Type B pancreatic cell (in vitro differentiated cells): ENCODE data around the gene LDLRAD4. TPM values are rescaled to one million over a fixed set of nuclear protein-coding genes. Genes with fewer than 3 reads are reported as not detected.

Source experiments
- DNase-seq: peaks from one replicate; pipeline ENCODE4 v3.0.0; 2021; ENCODE audit warnings: mixed read lengths; ENCODE audit not compliant: unreplicated experiment; ENCODE audit errors: extremely low spot score
- H3K27ac Mint-ChIP-seq: 2 replicates; pipeline ENCODE4 v1.8.0; 2021; ENCODE audit warnings: mild to moderate bottlenecking, mixed read lengths
- H3K27me3 Mint-ChIP-seq: 2 replicates; pipeline ENCODE4 v1.8.0; 2021; ENCODE audit warnings: mixed read lengths
- H3K36me3 Mint-ChIP-seq: 2 replicates; pipeline ENCODE4 v1.8.0; 2021; ENCODE audit warnings: mixed read lengths
- H3K4me1 Mint-ChIP-seq: one replicate; pipeline ENCODE4 v1.8.0; 2021; ENCODE audit warnings: mixed read lengths; ENCODE audit not compliant: unreplicated experiment
- H3K4me3 Mint-ChIP-seq: 2 replicates; pipeline ENCODE4 v1.8.0; 2021; ENCODE audit warnings: mild to moderate bottlenecking, mixed read lengths
- H3K9me3 Mint-ChIP-seq: 2 replicates; pipeline ENCODE4 v1.8.0; 2021; ENCODE audit warnings: mixed read lengths
- total RNA-seq: library from RNA; stranded (reverse); gene quantifications from 2 replicates; pipeline ENCODE4 v1.2.1, GENCODE V29; 2021; ENCODE audit warnings: low replicate concordance
- TF ChIP-seq, protein P1 (sequence below): fragments of 200-600 bp; sonication (generic); conservative IDR thresholded peaks from 2 replicates; pipeline ENCODE4 v1.5.0; 2021; ENCODE audit warnings: antibody characterized with exemption, mild to moderate bottlenecking

Gene LDLRAD4
- total RNA-seq, 1 donor from 2014 or later = 2.4 TPM

DNA sequence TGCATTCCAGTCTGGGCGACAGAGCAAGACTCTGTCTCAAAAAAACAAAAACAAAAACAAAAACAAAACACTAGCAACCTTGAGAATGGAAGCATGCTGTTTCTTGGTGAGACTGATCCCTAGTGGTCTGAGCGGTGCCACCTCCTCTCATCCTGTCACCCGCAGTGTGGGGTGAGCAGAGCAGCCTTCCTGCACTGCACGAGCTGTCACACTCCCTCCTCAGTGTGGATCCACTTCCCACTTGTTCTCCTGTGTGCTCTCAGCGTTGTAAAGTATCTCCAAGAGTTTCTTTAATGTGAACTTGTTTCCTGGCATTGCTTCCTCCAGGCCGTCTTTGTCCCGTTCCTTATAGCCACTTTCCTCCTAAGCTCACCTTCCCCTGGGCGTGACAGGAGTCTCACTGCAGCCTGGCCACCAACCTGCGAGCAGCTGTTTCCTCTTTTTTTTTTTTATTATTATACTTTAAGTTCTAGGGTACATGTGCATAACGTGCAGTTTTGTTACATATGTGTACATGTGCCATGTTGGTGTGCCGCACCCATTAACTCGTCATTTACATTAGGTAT, 287.3 kb downstream of the LDLRAD4 start:
- no peaks in the 10 kb centered on the region for H3K36me3 Mint-ChIP-seq
- TF ChIP-seq, protein P1, sequence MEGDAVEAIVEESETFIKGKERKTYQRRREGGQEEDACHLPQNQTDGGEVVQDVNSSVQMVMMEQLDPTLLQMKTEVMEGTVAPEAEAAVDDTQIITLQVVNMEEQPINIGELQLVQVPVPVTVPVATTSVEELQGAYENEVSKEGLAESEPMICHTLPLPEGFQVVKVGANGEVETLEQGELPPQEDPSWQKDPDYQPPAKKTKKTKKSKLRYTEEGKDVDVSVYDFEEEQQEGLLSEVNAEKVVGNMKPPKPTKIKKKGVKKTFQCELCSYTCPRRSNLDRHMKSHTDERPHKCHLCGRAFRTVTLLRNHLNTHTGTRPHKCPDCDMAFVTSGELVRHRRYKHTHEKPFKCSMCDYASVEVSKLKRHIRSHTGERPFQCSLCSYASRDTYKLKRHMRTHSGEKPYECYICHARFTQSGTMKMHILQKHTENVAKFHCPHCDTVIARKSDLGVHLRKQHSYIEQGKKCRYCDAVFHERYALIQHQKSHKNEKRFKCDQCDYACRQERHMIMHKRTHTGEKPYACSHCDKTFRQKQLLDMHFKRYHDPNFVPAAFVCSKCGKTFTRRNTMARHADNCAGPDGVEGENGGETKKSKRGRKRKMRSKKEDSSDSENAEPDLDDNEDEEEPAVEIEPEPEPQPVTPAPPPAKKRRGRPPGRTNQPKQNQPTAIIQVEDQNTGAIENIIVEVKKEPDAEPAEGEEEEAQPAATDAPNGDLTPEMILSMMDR = no peak
- H3K27ac Mint-ChIP-seq = no peak overlapping the region
- peaks cover 5% of the 10 kb centered on the region for H3K4me1 Mint-ChIP-seq
- H3K4me3 Mint-ChIP-seq = no peak overlapping the region
- DNase-seq = no peak
- no peaks in the 10 kb centered on the region for H3K9me3 Mint-ChIP-seq
- H3K27me3 Mint-ChIP-seq = peaks cover 34% of the 10 kb centered on the region

DNA sequence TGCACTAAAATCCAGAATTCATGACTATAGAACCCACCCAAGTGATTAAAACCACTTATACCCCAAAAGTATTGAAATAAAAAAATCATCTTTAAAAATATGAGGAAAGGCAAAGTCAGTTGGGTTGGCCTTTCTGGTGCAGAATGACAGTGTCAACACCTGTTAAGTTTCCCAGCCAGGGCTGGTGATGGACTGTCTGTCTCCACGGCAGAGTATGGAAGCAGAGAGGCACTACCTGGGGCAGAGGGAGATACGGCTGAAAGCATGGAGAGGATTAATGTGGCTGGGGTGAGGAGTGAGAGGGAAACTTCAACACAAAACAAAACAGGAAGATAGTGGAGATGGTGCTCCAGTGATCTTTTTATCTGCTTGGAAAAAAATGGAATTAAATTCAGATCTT, 292.0 kb downstream of the LDLRAD4 start:
- no peaks in the 10 kb centered on the region for H3K36me3 Mint-ChIP-seq
- no peak overlapping the region for H3K4me3 Mint-ChIP-seq
- H3K27me3 Mint-ChIP-seq = peaks cover 14% of the 10 kb centered on the region
- no peaks in the 10 kb centered on the region for H3K4me1 Mint-ChIP-seq
- DNase-seq = no peak
- TF ChIP-seq, protein P1 = no peak
- H3K9me3 Mint-ChIP-seq = no peaks in the 10 kb centered on the region
- H3K27ac Mint-ChIP-seq = no peak overlapping the region

DNA sequence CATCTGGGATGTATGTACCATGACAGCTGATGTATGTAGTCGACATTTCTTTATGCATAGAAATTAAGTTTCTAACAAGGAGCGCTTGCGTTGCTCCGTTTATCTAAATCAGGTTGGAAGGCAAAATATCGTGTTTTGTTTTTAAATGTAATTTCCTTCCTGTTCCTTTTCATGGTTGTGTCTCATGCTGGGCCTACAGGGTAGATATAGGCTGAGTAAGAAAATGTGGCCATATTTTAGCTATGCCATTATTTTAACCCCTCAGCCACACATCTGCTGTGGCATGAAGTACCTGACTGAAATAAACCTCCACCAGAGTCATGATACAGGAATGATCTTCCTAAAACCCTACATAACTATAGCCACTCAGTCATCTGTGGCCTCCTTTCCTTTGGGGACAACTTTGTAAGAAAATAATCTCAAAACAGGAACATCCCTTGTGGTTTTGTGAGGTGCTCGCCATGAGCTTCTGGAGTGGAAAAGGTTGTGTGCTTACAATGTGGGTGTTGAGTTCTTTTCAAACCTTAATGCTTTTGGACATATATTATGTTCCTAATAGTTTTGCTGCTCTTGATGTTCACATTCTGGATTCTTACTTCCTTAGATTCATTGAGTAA, 293.5 kb downstream of the LDLRAD4 start:
- Mint-ChIP-seq H3K27me3 (peaks cover 14% of the 10 kb centered on the region), H3K4me3 (no peak overlapping the region), H3K4me1 (no peaks in the 10 kb centered on the region), H3K9me3 (peaks cover under 1% of the 10 kb centered on the region), H3K36me3 (no peaks in the 10 kb centered on the region), H3K27ac (no peak overlapping the region)
- TF ChIP-seq, protein P1 = no peak
- DNase-seq = no peak

DNA sequence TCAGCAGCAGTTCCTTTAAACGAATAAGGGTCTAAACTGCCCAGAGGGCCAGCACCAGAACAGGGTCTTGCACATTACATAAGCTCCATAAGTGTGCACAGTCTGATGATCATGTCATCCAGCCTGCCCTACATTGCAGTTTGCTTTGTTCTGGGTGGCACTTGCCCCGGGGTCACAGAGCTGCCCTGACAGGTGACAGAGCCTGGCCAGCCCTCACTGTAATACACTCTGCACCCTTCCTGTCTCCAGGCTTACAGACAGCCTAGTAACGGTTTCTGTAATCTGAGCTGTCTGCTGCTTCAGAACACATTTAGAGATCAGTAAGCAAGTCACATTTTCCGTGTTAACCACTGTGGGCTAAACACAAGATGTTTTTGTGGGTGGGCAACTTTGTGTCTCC, 294.5 kb downstream of the LDLRAD4 start:
- peaks cover 6% of the 10 kb centered on the region for H3K9me3 Mint-ChIP-seq
- no peak overlapping the region for H3K27ac Mint-ChIP-seq
- no peak for DNase-seq
- no peaks in the 10 kb centered on the region for H3K36me3 Mint-ChIP-seq
- no peak overlapping the region for H3K4me3 Mint-ChIP-seq
- H3K4me1 Mint-ChIP-seq = no peaks in the 10 kb centered on the region
- TF ChIP-seq, protein P1 = no peak
- peaks cover 11% of the 10 kb centered on the region for H3K27me3 Mint-ChIP-seq

DNA sequence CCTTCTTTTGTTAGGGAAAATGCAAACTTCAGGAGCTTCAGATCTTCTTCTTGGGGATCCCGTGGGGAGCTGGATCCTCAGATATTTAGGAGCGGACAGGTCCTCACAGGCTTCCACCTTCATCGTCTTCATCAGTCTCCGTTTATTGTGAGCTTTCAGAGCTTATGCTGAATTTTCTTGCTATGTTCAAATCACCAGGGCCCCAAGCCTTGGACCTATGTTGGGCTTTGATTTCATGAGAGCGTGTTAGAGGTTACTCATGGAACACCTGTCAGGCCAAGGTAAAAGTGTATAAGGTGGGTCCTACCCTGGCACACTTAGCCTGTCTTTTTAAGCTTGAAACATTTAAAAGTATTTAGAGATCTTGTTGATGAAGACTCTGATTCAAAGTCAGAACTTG, 294.9 kb downstream of the LDLRAD4 start:
- Mint-ChIP-seq H3K4me3 (no peak overlapping the region), H3K4me1 (no peaks in the 10 kb centered on the region), H3K36me3 (no peaks in the 10 kb centered on the region), H3K27me3 (peaks cover 11% of the 10 kb centered on the region), H3K27ac (no peak overlapping the region), H3K9me3 (peaks cover 10% of the 10 kb centered on the region)
- TF ChIP-seq, protein P1 = no peak
- DNase-seq = no peak
